ENCODE data around the gene CYREN. TPM values are rescaled to one million over a fixed set of nuclear protein-coding genes. Genes with fewer than 3 reads are reported as not detected.

CYREN gene
- polyA plus RNA-seq, 2 of the 4 experiments (the other 2 are of a cell fraction), result 59.3 to 70.4 TPM

DNA sequence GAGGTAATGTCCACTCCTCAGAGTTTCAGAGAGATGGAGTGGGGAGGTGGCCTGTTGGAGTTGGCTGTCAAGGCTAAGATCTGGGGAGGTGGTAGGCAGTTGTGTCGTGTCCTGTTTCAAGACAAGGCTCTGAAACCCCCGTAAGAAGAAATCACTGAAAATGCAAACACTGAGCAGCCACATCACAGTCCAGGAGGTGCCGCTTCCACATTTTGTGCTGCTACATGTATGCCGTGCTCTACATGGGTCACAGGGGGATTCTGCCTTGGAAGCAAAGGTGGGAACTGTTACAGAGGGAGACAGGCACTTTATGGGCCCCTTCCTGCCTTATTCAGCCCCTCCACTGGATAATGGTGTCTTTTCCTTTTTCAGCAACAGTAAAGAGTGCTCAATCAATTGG lies 28.9 kb upstream of the CYREN start:
- ChIA-PET POLR2A (no interaction called here), CTCF (interaction anchor here (1.4 kb wide), 1 partner anchor 10 kb away, joined by 5 read pairs; no protein-coding TSS in a partner anchor)
- Histone ChIP-seq H3K4me2 (no peak overlapping the region), H3K4me3 (no peak overlapping the region), H3K27ac (no peak overlapping the region), H3K4me1 (no peaks in the 10 kb centered on the region), H3K9me3 (no peaks in the 10 kb centered on the region)
- FAIRE-seq (no peak), ATAC-seq (no peak), DNase-seq (ENCODE audit: low read depth in 1 of 2, low spot score in 1 of 2) (no peak)
- TF ChIP-seq, protein P1, sequence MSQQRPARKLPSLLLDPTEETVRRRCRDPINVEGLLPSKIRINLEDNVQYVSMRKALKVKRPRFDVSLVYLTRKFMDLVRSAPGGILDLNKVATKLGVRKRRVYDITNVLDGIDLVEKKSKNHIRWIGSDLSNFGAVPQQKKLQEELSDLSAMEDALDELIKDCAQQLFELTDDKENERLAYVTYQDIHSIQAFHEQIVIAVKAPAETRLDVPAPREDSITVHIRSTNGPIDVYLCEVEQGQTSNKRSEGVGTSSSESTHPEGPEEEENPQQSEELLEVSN (IDR thresholded peaks at IDR 0.05; ENCODE audit: borderline replicate concordance, low read depth), result no peak
- no peak for TF ChIP-seq HOXB13 (CRISPR knock-in tag; IDR thresholded peaks at IDR 0.05; ENCODE audit: low read depth)
- no peak for TF ChIP-seq FOSL2 (IDR thresholded peaks at IDR 0.05)
- no peak for TF ChIP-seq FOSL2 (CRISPR knock-in tag; IDR thresholded peaks at IDR 0.05)
- no peak for TF ChIP-seq ZSCAN20 (CRISPR knock-in tag; IDR thresholded peaks at IDR 0.05)
- no peak for TF ChIP-seq TP53 (CRISPR knock-in tag; IDR thresholded peaks at IDR 0.05)
- TF ChIP-seq ZNF302 (CRISPR knock-in tag; IDR thresholded peaks at IDR 0.05), result no peak
- TF ChIP-seq NR3C1 (IDR thresholded peaks at IDR 0.05), result no peak
- no peak for TF ChIP-seq RARB (CRISPR knock-in tag; IDR thresholded peaks at IDR 0.05)
- TF ChIP-seq RNF2 (IDR thresholded peaks at IDR 0.05; ENCODE audit: borderline replicate concordance, low read depth), result no peak
- no peak for TF ChIP-seq PHF8 (IDR thresholded peaks at IDR 0.05; ENCODE audit: borderline replicate concordance, low read depth)
- TF ChIP-seq, protein P2, sequence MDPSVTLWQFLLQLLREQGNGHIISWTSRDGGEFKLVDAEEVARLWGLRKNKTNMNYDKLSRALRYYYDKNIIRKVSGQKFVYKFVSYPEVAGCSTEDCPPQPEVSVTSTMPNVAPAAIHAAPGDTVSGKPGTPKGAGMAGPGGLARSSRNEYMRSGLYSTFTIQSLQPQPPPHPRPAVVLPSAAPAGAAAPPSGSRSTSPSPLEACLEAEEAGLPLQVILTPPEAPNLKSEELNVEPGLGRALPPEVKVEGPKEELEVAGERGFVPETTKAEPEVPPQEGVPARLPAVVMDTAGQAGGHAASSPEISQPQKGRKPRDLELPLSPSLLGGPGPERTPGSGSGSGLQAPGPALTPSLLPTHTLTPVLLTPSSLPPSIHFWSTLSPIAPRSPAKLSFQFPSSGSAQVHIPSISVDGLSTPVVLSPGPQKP (IDR thresholded peaks at IDR 0.05; ENCODE audit: low read depth, low read length), result no peak
- no peak for TF ChIP-seq HDAC2 (IDR thresholded peaks at IDR 0.05)
- TF ChIP-seq, protein P3, sequence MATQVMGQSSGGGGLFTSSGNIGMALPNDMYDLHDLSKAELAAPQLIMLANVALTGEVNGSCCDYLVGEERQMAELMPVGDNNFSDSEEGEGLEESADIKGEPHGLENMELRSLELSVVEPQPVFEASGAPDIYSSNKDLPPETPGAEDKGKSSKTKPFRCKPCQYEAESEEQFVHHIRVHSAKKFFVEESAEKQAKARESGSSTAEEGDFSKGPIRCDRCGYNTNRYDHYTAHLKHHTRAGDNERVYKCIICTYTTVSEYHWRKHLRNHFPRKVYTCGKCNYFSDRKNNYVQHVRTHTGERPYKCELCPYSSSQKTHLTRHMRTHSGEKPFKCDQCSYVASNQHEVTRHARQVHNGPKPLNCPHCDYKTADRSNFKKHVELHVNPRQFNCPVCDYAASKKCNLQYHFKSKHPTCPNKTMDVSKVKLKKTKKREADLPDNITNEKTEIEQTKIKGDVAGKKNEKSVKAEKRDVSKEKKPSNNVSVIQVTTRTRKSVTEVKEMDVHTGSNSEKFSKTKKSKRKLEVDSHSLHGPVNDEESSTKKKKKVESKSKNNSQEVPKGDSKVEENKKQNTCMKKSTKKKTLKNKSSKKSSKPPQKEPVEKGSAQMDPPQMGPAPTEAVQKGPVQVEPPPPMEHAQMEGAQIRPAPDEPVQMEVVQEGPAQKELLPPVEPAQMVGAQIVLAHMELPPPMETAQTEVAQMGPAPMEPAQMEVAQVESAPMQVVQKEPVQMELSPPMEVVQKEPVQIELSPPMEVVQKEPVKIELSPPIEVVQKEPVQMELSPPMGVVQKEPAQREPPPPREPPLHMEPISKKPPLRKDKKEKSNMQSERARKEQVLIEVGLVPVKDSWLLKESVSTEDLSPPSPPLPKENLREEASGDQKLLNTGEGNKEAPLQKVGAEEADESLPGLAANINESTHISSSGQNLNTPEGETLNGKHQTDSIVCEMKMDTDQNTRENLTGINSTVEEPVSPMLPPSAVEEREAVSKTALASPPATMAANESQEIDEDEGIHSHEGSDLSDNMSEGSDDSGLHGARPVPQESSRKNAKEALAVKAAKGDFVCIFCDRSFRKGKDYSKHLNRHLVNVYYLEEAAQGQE (IDR thresholded peaks at IDR 0.05), result no peak
- TF ChIP-seq MYC (IDR thresholded peaks at IDR 0.05; ENCODE audit: borderline replicate concordance, low read length), result no peak
- no peak for TF ChIP-seq CHD2 (IDR thresholded peaks at IDR 0.05; ENCODE audit: low read length, partially characterized antibody)
- TF ChIP-seq CBX8 (IDR thresholded peaks at IDR 0.05), result no peak
- TF ChIP-seq KDM5A (IDR thresholded peaks at IDR 0.05), result no peak
- no peak for TF ChIP-seq CEBPB (IDR thresholded peaks at IDR 0.05)
- no peak for TF ChIP-seq ZFP36 (IDR thresholded peaks at IDR 0.05; ENCODE audit: borderline replicate concordance, partially characterized antibody)
- no peak for TF ChIP-seq NFE2L2 (conservative IDR thresholded peaks at IDR 0.05; ENCODE audit: low read length)
- 87% methylated on average over 4 of the region's 4 CpGs for WGBS (ENCODE audit: missing lambda C conversion rate)

DNA sequence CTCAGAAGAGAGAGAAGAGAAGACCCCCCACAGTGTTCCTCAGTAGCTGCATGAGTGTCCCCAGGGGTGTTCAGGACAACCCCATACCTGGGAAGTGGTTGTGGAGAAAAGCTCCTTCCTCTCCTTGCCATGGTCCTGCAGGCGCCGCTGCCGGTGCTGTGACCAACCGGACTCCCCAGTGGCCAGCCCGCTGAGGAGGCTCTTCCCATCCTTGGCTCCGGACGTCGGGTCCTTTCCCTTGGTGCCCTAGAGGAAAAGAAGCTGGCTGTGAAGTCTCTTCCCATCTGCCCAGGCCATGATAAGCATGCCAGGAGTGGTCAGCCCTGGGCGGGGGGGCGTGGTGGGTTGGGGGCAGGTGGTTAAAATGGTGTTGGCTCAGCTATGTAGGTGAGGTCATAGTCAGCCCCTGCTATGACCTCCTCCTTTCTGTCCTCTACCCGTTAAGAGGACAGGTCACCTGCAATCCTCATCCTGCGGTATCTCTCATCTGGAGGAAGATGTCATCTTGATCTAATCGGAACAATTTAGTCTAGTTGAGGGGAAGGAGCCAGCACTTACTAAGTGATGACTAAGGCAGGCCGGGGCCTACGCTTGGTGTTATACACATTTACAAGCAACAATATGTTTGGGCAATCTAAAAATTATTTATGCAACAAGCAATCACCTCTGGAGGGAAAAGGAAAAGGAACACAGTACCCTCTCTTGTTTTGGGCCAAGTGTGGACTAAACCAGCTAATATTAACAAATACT lies 27.6 kb upstream of the CYREN start:
- DNase-seq (ENCODE audit: low read depth in 1 of 2, low spot score in 1 of 2) (no peak), FAIRE-seq (no peak), ATAC-seq (no peak)
- ChIA-PET POLR2A (interaction anchor here (1.2 kb wide), 1 partner anchor 14 kb away, joined by 3 read pairs; no protein-coding TSS in a partner anchor), CTCF (interaction anchor here (1.4 to 1.6 kb wide), 3 partner anchors 10 to 21 kb away, joined by 3 to 5 read pairs (median 4); no protein-coding TSS in a partner anchor)
- WGBS (ENCODE audit: missing lambda C conversion rate), result 92% methylated on average over 11 of the region's 15 CpGs
- Histone ChIP-seq H3K4me3 (no peak overlapping the region), H3K4me1 (no peaks in the 10 kb centered on the region), H3K9me3 (no peaks in the 10 kb centered on the region), H3K4me2 (no peak overlapping the region), H3K27ac (no peak overlapping the region)
- no peak for TF ChIP-seq CBX2 (IDR thresholded peaks at IDR 0.05; ENCODE audit: borderline replicate concordance, low read depth)
- no peak for TF ChIP-seq NFE2L2 (conservative IDR thresholded peaks at IDR 0.05; ENCODE audit: low read length)
- TF ChIP-seq, protein P4, sequence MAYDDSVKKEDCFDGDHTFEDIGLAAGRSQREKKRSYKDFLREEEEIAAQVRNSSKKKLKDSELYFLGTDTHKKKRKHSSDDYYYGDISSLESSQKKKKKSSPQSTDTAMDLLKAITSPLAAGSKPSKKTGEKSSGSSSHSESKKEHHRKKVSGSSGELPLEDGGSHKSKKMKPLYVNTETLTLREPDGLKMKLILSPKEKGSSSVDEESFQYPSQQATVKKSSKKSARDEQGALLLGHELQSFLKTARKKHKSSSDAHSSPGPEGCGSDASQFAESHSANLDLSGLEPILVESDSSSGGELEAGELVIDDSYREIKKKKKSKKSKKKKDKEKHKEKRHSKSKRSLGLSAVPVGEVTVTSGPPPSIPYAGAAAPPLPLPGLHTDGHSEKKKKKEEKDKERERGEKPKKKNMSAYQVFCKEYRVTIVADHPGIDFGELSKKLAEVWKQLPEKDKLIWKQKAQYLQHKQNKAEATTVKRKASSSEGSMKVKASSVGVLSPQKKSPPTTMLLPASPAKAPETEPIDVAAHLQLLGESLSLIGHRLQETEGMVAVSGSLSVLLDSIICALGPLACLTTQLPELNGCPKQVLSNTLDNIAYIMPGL (CRISPR knock-in tag; IDR thresholded peaks at IDR 0.05; ENCODE audit: borderline replicate concordance), result no peak
- TF ChIP-seq EHF (CRISPR knock-in tag; IDR thresholded peaks at IDR 0.05), result no peak
- no peak for TF ChIP-seq GATA3 (IDR thresholded peaks at IDR 0.05; ENCODE audit: borderline replicate concordance)
- no peak for TF ChIP-seq EHMT2 (IDR thresholded peaks at IDR 0.05; ENCODE audit: low read depth)
- TF ChIP-seq FOXS1 (CRISPR knock-in tag; IDR thresholded peaks at IDR 0.05), result no peak
- TF ChIP-seq, protein P2 (IDR thresholded peaks at IDR 0.05; ENCODE audit: low read depth, low read length), result no peak
- TF ChIP-seq KDM1A (IDR thresholded peaks at IDR 0.05; ENCODE audit: low read depth), result no peak
- no peak for TF ChIP-seq PHF8 (IDR thresholded peaks at IDR 0.05; ENCODE audit: borderline replicate concordance, low read depth)

All from A549 (cell line).